Osteoblast (primary cell): ENCODE results near the gene FKBP6. TPM values are rescaled to one million over a fixed set of nuclear protein-coding genes. Genes with fewer than 3 reads are reported as not detected.
"Not testable (repeated sequence)": the region's sequence is repeated elsewhere in the genome, so short reads cannot be mapped to it uniquely, and the experiment has no call there.

Source experiments
- DNase-seq: peaks from one replicate; pipeline ENCODE4 v3.0.0; 2011; ENCODE audit warnings: low spot score, mixed read lengths; ENCODE audit not compliant: insufficient read length; ENCODE audit errors: missing footprints
- H2AFZ ChIP-seq: 2 replicates; pipeline ENCODE4 v1.6.0; 2011; ENCODE audit warnings: mild to moderate bottlenecking, low read length
- H3K27ac ChIP-seq: 2 replicates; pipeline ENCODE4 v1.5.1; 2011; ENCODE audit warnings: mild to moderate bottlenecking, low read depth, low read length, moderate library complexity
- H3K27me3 ChIP-seq: 2 replicates; pipeline ENCODE4 v1.6.0; 2012; ENCODE audit warnings: mild to moderate bottlenecking, control low read depth, inconsistent platforms, low read length, moderate library complexity; ENCODE audit not compliant: insufficient read depth
- H3K36me3 ChIP-seq: 2 replicates; pipeline ENCODE4 v1.5.1; 2011; ENCODE audit warnings: mild to moderate bottlenecking, low read length, control low read depth, moderate library complexity; ENCODE audit not compliant: insufficient read depth
- H3K4me1 ChIP-seq: 2 replicates; pipeline ENCODE4 v1.5.1; 2011; ENCODE audit warnings: mild to moderate bottlenecking, low read length, control low read depth, moderate library complexity; ENCODE audit not compliant: insufficient read depth
- H3K4me2 ChIP-seq: 2 replicates; pipeline ENCODE4 v1.6.0; 2011; ENCODE audit warnings: mild to moderate bottlenecking, low read length; ENCODE audit not compliant: insufficient read depth
- H3K4me3 ChIP-seq: fragments of 200-600 bp; sonication (generic); 3 replicates; pipeline ENCODE4 v1.5.1; 2012; ENCODE audit warnings: mild to moderate bottlenecking, low read length, inconsistent platforms; ENCODE audit not compliant: insufficient read depth
- H3K79me2 ChIP-seq: 2 replicates; pipeline ENCODE4 v1.6.0; 2012; ENCODE audit warnings: mild to moderate bottlenecking, low read length, control low read depth, inconsistent platforms; ENCODE audit not compliant: insufficient read depth
- H3K9me3 ChIP-seq: 2 replicates; pipeline ENCODE4 v1.5.1; 2011; ENCODE audit warnings: low read depth, low read length, control low read depth
- H4K20me1 ChIP-seq: 2 replicates; pipeline ENCODE4 v1.6.0; 2012; ENCODE audit warnings: mild to moderate bottlenecking, low read length, control low read depth; ENCODE audit not compliant: insufficient read depth
- CTCF ChIP-seq: IDR thresholded peaks from 2 replicates; pipeline ENCODE4 v1.5.1; 2011; ENCODE audit warnings: mild to moderate bottlenecking, low read depth, low read length, moderate library complexity; ENCODE audit errors: extremely low read depth
- total RNA-seq: library from RNA; depleted of rRNA; stranded (reverse); fragments of >200 nt; gene quantifications from 2 replicates; pipeline ENCODE4 v1.2.3, GENCODE V29; 2012

FKBP6 gene
- not detected in 2 replicates for total RNA-seq

- H3K27me3 ChIP-seq, H3K79me2 ChIP-seq, H3K4me3 ChIP-seq, H2AFZ ChIP-seq, DNase-seq, H4K20me1 ChIP-seq, H3K27ac ChIP-seq, H3K4me1 ChIP-seq, H3K9me3 ChIP-seq, H3K4me2 ChIP-seq, H3K36me3 ChIP-seq: not testable (repeated sequence)
Measured at GRCh38 chr7:73327922-73328321, at the start of gene FKBP6, which contains the start of gene TRIM50. FKBP6 (plus strand) TSS chr7:73328161; CDS start chr7:73328429, 268 bp downstream. TRIM50 (minus strand) TSS chr7:73328082; CDS start chr7:73324787, 3,295 bp downstream.

GRCh38 chr7:73297235-73297634, 30.7 kb upstream of the FKBP6 start:
- H3K27ac ChIP-seq, H2AFZ ChIP-seq, H3K4me2 ChIP-seq, H4K20me1 ChIP-seq, H3K79me2 ChIP-seq, H3K9me3 ChIP-seq, H3K4me1 ChIP-seq, H3K4me3 ChIP-seq, DNase-seq, H3K36me3 ChIP-seq, H3K27me3 ChIP-seq: not testable (repeated sequence)

- H4K20me1 ChIP-seq, H3K36me3 ChIP-seq, DNase-seq, H2AFZ ChIP-seq, H3K4me3 ChIP-seq, H3K9me3 ChIP-seq, H3K27ac ChIP-seq, H3K4me1 ChIP-seq, H3K4me2 ChIP-seq, H3K27me3 ChIP-seq, H3K79me2 ChIP-seq: not testable (repeated sequence)
Measured at GRCh38 chr7:73297706-73298105, 30.3 kb upstream of the FKBP6 start.

- H3K4me1 ChIP-seq, DNase-seq, H3K4me3 ChIP-seq, H2AFZ ChIP-seq, H3K79me2 ChIP-seq, H3K9me3 ChIP-seq, H4K20me1 ChIP-seq, H3K27me3 ChIP-seq, H3K4me2 ChIP-seq, H3K36me3 ChIP-seq, H3K27ac ChIP-seq: not testable (repeated sequence)
Measured at GRCh38 chr7:73299812-73300211, 28.1 kb upstream of the FKBP6 start.

- H3K9me3 ChIP-seq, H3K4me3 ChIP-seq, H3K4me1 ChIP-seq, H3K27ac ChIP-seq, H3K79me2 ChIP-seq, H3K27me3 ChIP-seq, H2AFZ ChIP-seq, DNase-seq, H3K36me3 ChIP-seq, H3K4me2 ChIP-seq, H4K20me1 ChIP-seq: not testable (repeated sequence)
Measured at GRCh38 chr7:73301108-73301507, 26.9 kb upstream of the FKBP6 start.

GRCh38 chr7:73302846-73303245, 25.1 kb upstream of the FKBP6 start:
- not testable (repeated sequence) for H4K20me1 ChIP-seq, H3K79me2 ChIP-seq, H3K4me3 ChIP-seq, H3K9me3 ChIP-seq, DNase-seq, H3K27me3 ChIP-seq, H3K36me3 ChIP-seq, H3K4me1 ChIP-seq, H3K27ac ChIP-seq, H2AFZ ChIP-seq, H3K4me2 ChIP-seq

GRCh38 chr7:73303546-73303945, 24.4 kb upstream of the FKBP6 start:
- H3K4me3 ChIP-seq = no peak overlapping the region
- no peak overlapping the region for H3K27ac ChIP-seq
- DNase-seq = no peak
- H3K4me2 ChIP-seq = no peak overlapping the region
- peaks cover 2% of the 10 kb centered on the region for H3K79me2 ChIP-seq
- H3K4me1 ChIP-seq = peaks cover 2% of the 10 kb centered on the region
- no peaks in the 10 kb centered on the region for H3K27me3 ChIP-seq
- no peak overlapping the region for H2AFZ ChIP-seq
- no peak for TF ChIP-seq CTCF
- peaks cover 8% of the 10 kb centered on the region for H3K36me3 ChIP-seq
- no peaks in the 10 kb centered on the region for H4K20me1 ChIP-seq
- no peaks in the 10 kb centered on the region for H3K9me3 ChIP-seq
